ENCODE data around the gene PIK3C2G.
A peak's percentile ranks its signal among the peaks of the same experiment; 100 is the strongest.

The PIK3C2G gene

GRCh38 chr12:18467620-18468245, 206.4 kb downstream of the PIK3C2G start:
- no peaks in the 10 kb centered on the region for H4K20me1 ChIP-seq
- no peaks in the 10 kb centered on the region for H3K36me3 ChIP-seq
- peak overlapping the region in 5 of 11 experiments; percentile 6 to 44 (median 12); a peak in 5 of 22 replicates for H3K4me2 ChIP-seq
- no peak overlapping the region for H3K4me3 ChIP-seq
- no peak overlapping the region for H3K27ac ChIP-seq
- TF ChIP-seq Cebpa-rat (IDR thresholded peaks at IDR 0.05), result no peak
- peaks cover 0 to 14% (median 5%) of the 10 kb centered on the region in 10 experiments; a peak in 5 of 20 replicates for H3K4me1 ChIP-seq
- no peaks in the 10 kb centered on the region for H3K27me3 ChIP-seq
- no peaks in the 10 kb centered on the region for H3K9me3 ChIP-seq (replicated peaks in 1 of 11)
- H3K9ac ChIP-seq, result no peak overlapping the region

GRCh38 chr12:18468246-18469075, 207.1 kb downstream of the PIK3C2G start:
- no peaks in the 10 kb centered on the region for H4K20me1 ChIP-seq
- no peaks in the 10 kb centered on the region for H3K36me3 ChIP-seq
- no peak overlapping the region for H3K27ac ChIP-seq
- H3K4me1 ChIP-seq, result peaks cover 0 to 14% (median 5%) of the 10 kb centered on the region in 10 experiments; a peak in 5 of 20 replicates
- no peak for TF ChIP-seq Cebpa-rat (IDR thresholded peaks at IDR 0.05)
- H3K27me3 ChIP-seq, result no peaks in the 10 kb centered on the region
- no peaks in the 10 kb centered on the region for H3K9me3 ChIP-seq (replicated peaks in 1 of 11)
- no peak overlapping the region for H3K9ac ChIP-seq
- H3K4me2 ChIP-seq, result peak overlapping the region in 5 of 11 experiments; percentile 6 to 44 (median 12); a peak in 6 of 22 replicates
- H3K4me3 ChIP-seq, result no peak overlapping the region

GRCh38 chr12:18470251-18470650, 208.9 kb downstream of the PIK3C2G start:
- no peak for TF ChIP-seq Cebpa-rat (IDR thresholded peaks at IDR 0.05)
- no peak overlapping the region for H3K27ac ChIP-seq
- no peaks in the 10 kb centered on the region for H3K36me3 ChIP-seq
- H3K4me2 ChIP-seq, result no peak overlapping the region
- H3K27me3 ChIP-seq, result no peaks in the 10 kb centered on the region
- peaks cover 0 to 14% (median 5%) of the 10 kb centered on the region in 10 experiments; a peak in 5 of 20 replicates for H3K4me1 ChIP-seq
- H3K9me3 ChIP-seq (replicated peaks in 1 of 11), result no peaks in the 10 kb centered on the region
- H4K20me1 ChIP-seq, result no peaks in the 10 kb centered on the region
- no peak overlapping the region for H3K9ac ChIP-seq
- H3K4me3 ChIP-seq, result no peak overlapping the region

GRCh38 chr12:18472304-18472703, 211.0 kb downstream of the PIK3C2G start:
- no peak overlapping the region for H3K27ac ChIP-seq
- H3K4me2 ChIP-seq, result no peak overlapping the region
- H3K9me3 ChIP-seq (replicated peaks in 1 of 11), result no peaks in the 10 kb centered on the region
- H3K27me3 ChIP-seq, result no peaks in the 10 kb centered on the region
- H3K36me3 ChIP-seq, result no peaks in the 10 kb centered on the region
- H4K20me1 ChIP-seq, result no peaks in the 10 kb centered on the region
- no peak overlapping the region for H3K9ac ChIP-seq
- TF ChIP-seq Cebpa-rat (IDR thresholded peaks at IDR 0.05), result no peak
- no peak overlapping the region for H3K4me3 ChIP-seq
- peaks cover 0 to 14% (median 5%) of the 10 kb centered on the region in 10 experiments; a peak in 5 of 20 replicates for H3K4me1 ChIP-seq

- H4K20me1 ChIP-seq, result no peaks in the 10 kb centered on the region
- no peak overlapping the region for H3K4me2 ChIP-seq
- no peaks in the 10 kb centered on the region for H3K27me3 ChIP-seq
- no peaks in the 10 kb centered on the region for H3K9me3 ChIP-seq (replicated peaks in 1 of 11)
- no peak overlapping the region for H3K4me3 ChIP-seq
- peaks cover 0 to 14% (median 3%) of the 10 kb centered on the region in 10 experiments; a peak in 5 of 20 replicates for H3K4me1 ChIP-seq
- no peak overlapping the region for H3K27ac ChIP-seq
- TF ChIP-seq Cebpa-rat (IDR thresholded peaks at IDR 0.05), result no peak
- no peaks in the 10 kb centered on the region for H3K36me3 ChIP-seq
- no peak overlapping the region for H3K9ac ChIP-seq
Observed at GRCh38 chr12:18472806-18473205, 211.5 kb downstream of the PIK3C2G start.

- no peak overlapping the region for H3K27ac ChIP-seq
- no peak overlapping the region for H3K9ac ChIP-seq
- no peaks in the 10 kb centered on the region for H4K20me1 ChIP-seq
- no peaks in the 10 kb centered on the region for H3K9me3 ChIP-seq (replicated peaks in 1 of 11)
- no peak overlapping the region for H3K4me3 ChIP-seq
- H3K36me3 ChIP-seq, result no peaks in the 10 kb centered on the region
- TF ChIP-seq Cebpa-rat (IDR thresholded peaks at IDR 0.05), result no peak
- no peaks in the 10 kb centered on the region for H3K27me3 ChIP-seq
- H3K4me1 ChIP-seq, result no peaks in the 10 kb centered on the region
- no peak overlapping the region for H3K4me2 ChIP-seq
Observed at GRCh38 chr12:18476861-18477260, 215.5 kb downstream of the PIK3C2G start.

GRCh38 chr12:18479256-18479655, 217.9 kb downstream of the PIK3C2G start:
- no peaks in the 10 kb centered on the region for H3K4me1 ChIP-seq
- no peak overlapping the region for H3K27ac ChIP-seq
- no peaks in the 10 kb centered on the region for H3K36me3 ChIP-seq
- no peak overlapping the region for H3K4me3 ChIP-seq
- no peaks in the 10 kb centered on the region for H3K9me3 ChIP-seq (replicated peaks in 1 of 11)
- H3K9ac ChIP-seq, result no peak overlapping the region
- TF ChIP-seq Cebpa-rat (IDR thresholded peaks at IDR 0.05), result no peak
- H3K4me2 ChIP-seq, result no peak overlapping the region
- H4K20me1 ChIP-seq, result no peaks in the 10 kb centered on the region
- no peaks in the 10 kb centered on the region for H3K27me3 ChIP-seq

GRCh38 chr12:18482601-18483120, 221.3 kb downstream of the PIK3C2G start:
- Histone ChIP-seq H3K36me3 (no peaks in the 10 kb centered on the region), H3K27me3 (no peaks in the 10 kb centered on the region), H3K4me2 (no peak overlapping the region), H3K27ac (no peak overlapping the region), H3K4me1 (no peaks in the 10 kb centered on the region), H3K9me3 (replicated peaks in 1 of 11) (no peaks in the 10 kb centered on the region), H3K9ac (no peak overlapping the region), H4K20me1 (no peaks in the 10 kb centered on the region), H3K4me3 (no peak overlapping the region)
- TF ChIP-seq Cebpa-rat (IDR thresholded peaks at IDR 0.05), result no peak

GRCh38 chr12:18483698-18484325, 222.5 kb downstream of the PIK3C2G start:
- Histone ChIP-seq H3K4me2 (no peak overlapping the region), H3K27me3 (no peaks in the 10 kb centered on the region), H3K27ac (no peak overlapping the region), H3K4me1 (no peaks in the 10 kb centered on the region), H3K9ac (no peak overlapping the region), H3K4me3 (no peak overlapping the region), H3K36me3 (no peaks in the 10 kb centered on the region), H3K9me3 (replicated peaks in 1 of 11) (no peaks in the 10 kb centered on the region), H4K20me1 (no peaks in the 10 kb centered on the region)
- no peak for TF ChIP-seq Cebpa-rat (IDR thresholded peaks at IDR 0.05)

Data from BLaER1 treated with 17β-estradiol and CSF1 and Interleukin-3, amounts not matched to agents 10 nM and 100 nM (cell line).